ENCODE results near the gene TMSB10.

DNA sequence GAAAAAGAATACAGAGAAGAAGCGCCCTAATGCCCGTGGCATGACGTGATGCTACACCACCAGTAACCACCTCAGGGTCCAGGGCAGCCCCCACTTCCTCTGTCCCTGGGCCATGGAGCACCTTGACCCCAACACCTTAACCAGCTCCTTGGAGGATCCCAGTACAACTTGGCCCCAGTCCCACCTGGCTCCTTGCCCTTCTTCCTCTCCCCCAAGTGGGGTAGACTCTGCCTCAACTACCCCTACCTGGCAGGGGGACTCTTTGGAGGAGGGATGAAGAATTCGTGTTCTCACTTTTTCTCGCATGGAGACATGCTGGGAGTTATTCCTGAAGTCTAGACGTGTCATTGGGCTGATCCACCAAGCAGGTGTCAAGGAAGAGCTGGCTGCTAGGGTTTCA lies 43.5 kb upstream of the TMSB10 start:
- TF ChIP-seq, protein P1, sequence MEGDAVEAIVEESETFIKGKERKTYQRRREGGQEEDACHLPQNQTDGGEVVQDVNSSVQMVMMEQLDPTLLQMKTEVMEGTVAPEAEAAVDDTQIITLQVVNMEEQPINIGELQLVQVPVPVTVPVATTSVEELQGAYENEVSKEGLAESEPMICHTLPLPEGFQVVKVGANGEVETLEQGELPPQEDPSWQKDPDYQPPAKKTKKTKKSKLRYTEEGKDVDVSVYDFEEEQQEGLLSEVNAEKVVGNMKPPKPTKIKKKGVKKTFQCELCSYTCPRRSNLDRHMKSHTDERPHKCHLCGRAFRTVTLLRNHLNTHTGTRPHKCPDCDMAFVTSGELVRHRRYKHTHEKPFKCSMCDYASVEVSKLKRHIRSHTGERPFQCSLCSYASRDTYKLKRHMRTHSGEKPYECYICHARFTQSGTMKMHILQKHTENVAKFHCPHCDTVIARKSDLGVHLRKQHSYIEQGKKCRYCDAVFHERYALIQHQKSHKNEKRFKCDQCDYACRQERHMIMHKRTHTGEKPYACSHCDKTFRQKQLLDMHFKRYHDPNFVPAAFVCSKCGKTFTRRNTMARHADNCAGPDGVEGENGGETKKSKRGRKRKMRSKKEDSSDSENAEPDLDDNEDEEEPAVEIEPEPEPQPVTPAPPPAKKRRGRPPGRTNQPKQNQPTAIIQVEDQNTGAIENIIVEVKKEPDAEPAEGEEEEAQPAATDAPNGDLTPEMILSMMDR (conservative IDR thresholded peaks at IDR 0.05 in 1 of 2, IDR thresholded peaks at IDR 0.05 in 1 of 2; ENCODE audit: low read depth in 1 of 2, low read length in 2 of 2), result no peak
- TF ChIP-seq EZH2 (IDR thresholded peaks at IDR 0.05; ENCODE audit: low read length, missing control alignments), result no peak
